ENCODE results near the gene VWC2. TPM values are rescaled to one million over a fixed set of nuclear protein-coding genes. Genes with fewer than 3 reads are reported as not detected.

VWC2 gene
- total and polyA plus RNA-seq, 2 of the 8 experiments (the other 6 are each of a cell fraction or from before 2014, with no cell fraction given) = 0.24 to 0.30 TPM

- no peak overlapping the region for H2BK15ac ChIP-seq (ENCODE audit: low read length)
- TF ChIP-seq EP300 (IDR thresholded peaks at IDR 0.05; ENCODE audit: borderline replicate concordance in 1 of 2, low read depth in 2 of 2, low read length in 2 of 2) (no peak), KDM4A (IDR thresholded peaks at IDR 0.05; ENCODE audit: low read depth, low read length, severe bottlenecking) (no peak), RBBP5 (IDR thresholded peaks at IDR 0.05; ENCODE audit: borderline replicate concordance, low read depth, low read length) (no peak), SRF (IDR thresholded peaks at IDR 0.05; ENCODE audit: low read depth, low read length) (no peak), RFX5 (IDR thresholded peaks at IDR 0.05; ENCODE audit: borderline replicate concordance, low read depth, low read length) (no peak), BACH1 (IDR thresholded peaks at IDR 0.05; ENCODE audit: low read length) (no peak), SUZ12 (IDR thresholded peaks at IDR 0.05; ENCODE audit: low read length) (no peak), SP1 (IDR thresholded peaks at IDR 0.05; ENCODE audit: low read depth, low read length) (no peak), SP4 (IDR thresholded peaks at IDR 0.05; ENCODE audit: low read length) (no peak), MAFK (IDR thresholded peaks at IDR 0.05; ENCODE audit: low read depth, low read length) (no peak), RXRA (IDR thresholded peaks at IDR 0.05; ENCODE audit: insufficient read depth, low read depth, low read length) (no peak), CHD2 (IDR thresholded peaks at IDR 0.05; ENCODE audit: low read length) (no peak), NANOG (IDR thresholded peaks at IDR 0.05; ENCODE audit: insufficient read depth, low read depth, low read length, poor library complexity, severe bottlenecking) (no peak), GABPA (IDR thresholded peaks at IDR 0.05; ENCODE audit: borderline replicate concordance, insufficient read depth, low read length) (no peak), ATF3 (IDR thresholded peaks at IDR 0.05; ENCODE audit: insufficient read depth, low read depth, low read length) (no peak)
Measured at GRCh38 chr7:49937608-49938007, 164.2 kb downstream of the VWC2 start.

More at GRCh38 chr7:49937608-49938007, 164.2 kb downstream of the VWC2 start:
- Histone ChIP-seq H4K91ac (replicated peaks; ENCODE audit: insufficient read length, low read length) (no peak overlapping the region), H2BK20ac (ENCODE audit: low read length) (no peak overlapping the region), H3K79me1 (ENCODE audit: low read depth, low read length) (no peaks in the 10 kb centered on the region), H3K27ac (ENCODE audit: low read depth, low read length) (no peak overlapping the region), H3K9me3 (ENCODE audit: insufficient read depth in 2 of 2, low read depth in 1 of 2, low read length in 1 of 2) (peaks cover 3 to 8% of the 10 kb centered on the region in 2 experiments; a peak in 2 of 4 replicates), H3K27me3 (replicated peaks in 1 of 4; ENCODE audit: control insufficient read depth in 3 of 4, extremely low read depth in 1 of 4, insufficient read depth in 3 of 4, low read length in 3 of 4) (no peaks in the 10 kb centered on the region), H3K4me2 (ENCODE audit: insufficient read depth in 1 of 2, low read depth in 2 of 2, low read length in 2 of 2) (no peak overlapping the region), H4K8ac (ENCODE audit: extremely low read depth, insufficient read depth, low read length) (no peak overlapping the region), H2AK5ac (ENCODE audit: low read depth, low read length) (no peak overlapping the region), H3K79me2 (ENCODE audit: control insufficient read depth in 1 of 2, insufficient read depth in 2 of 2, low read length in 2 of 2) (no peaks in the 10 kb centered on the region), H3K9ac (replicated peaks in 1 of 4; ENCODE audit: extremely low read depth in 1 of 4, low read depth in 3 of 4, low read length in 3 of 4) (no peak overlapping the region), H4K20me1 (replicated peaks in 1 of 2; ENCODE audit: control insufficient read depth in 1 of 2, insufficient read depth in 2 of 2, low read length in 2 of 2) (no peaks in the 10 kb centered on the region), H2BK120ac (replicated peaks; ENCODE audit: low read depth, low read length) (no peak overlapping the region), H3K56ac (replicated peaks; ENCODE audit: insufficient read length, low read depth, low read length) (no peak overlapping the region), H2BK5ac (ENCODE audit: low read depth, low read length) (no peak overlapping the region), H3K4me1 (replicated peaks in 1 of 4; ENCODE audit: control insufficient read depth in 3 of 4, insufficient read depth in 4 of 4, low read length in 3 of 4) (no peaks in the 10 kb centered on the region), H3K36me3 (ENCODE audit: control insufficient read depth in 2 of 4, insufficient read depth in 4 of 4, low read length in 3 of 4) (no peaks in the 10 kb centered on the region), H3K23me2 (ENCODE audit: low read depth, low read length) (no peaks in the 10 kb centered on the region), H3K23ac (ENCODE audit: insufficient read length) (no peak overlapping the region), H2AFZ (ENCODE audit: low read length) (no peak overlapping the region), H3K14ac (ENCODE audit: insufficient read length) (no peak overlapping the region), H3K4me3 (ENCODE audit: extremely low read depth in 1 of 4, insufficient read depth in 2 of 4, low read depth in 3 of 4, low read length in 4 of 4) (no peak overlapping the region), H3K4ac (replicated peaks; ENCODE audit: insufficient read length, low read depth, low read length) (no peak overlapping the region), H4K5ac (ENCODE audit: insufficient read length, low read depth, low read length) (no peak overlapping the region), H3K18ac (ENCODE audit: extremely low read depth, low read length) (no peak overlapping the region), H2BK12ac (ENCODE audit: low read depth, low read length) (no peak overlapping the region)
- CTCF ChIA-PET (ENCODE audit: partially characterized antibody) = no interaction called here
- 86% methylated on average over 2 of the region's 2 CpGs; no CpG with 5 or more reads in 1 of the 2 experiments for WGBS, 2 experiments (ENCODE audit: extremely low coverage in 1 of 2, insufficient coverage in 1 of 2, insufficient read length in 1 of 2, insufficient replicate concordance in 2 of 2, low coverage in 1 of 2, low lambda C conversion rate in 2 of 2, missing lambda C conversion rate in 1 of 2)
- FAIRE-seq (no peak), DNase-seq (ENCODE audit: low read depth in 1 of 2, low spot score in 2 of 2) (no peak)
- POLR2A ChIA-PET (ENCODE audit: partially characterized antibody) = no interaction called here

All from H1 (cell line).